Measurements from ENCODE around the gene RMP24.

Gene RMP24

GRCh38 chr18:35971661-35972196, 750 bp upstream of the RMP24 start:
- no TSS peak for BruUV-seq (replicated peaks)
- ATAC-seq (ENCODE audit: low read depth), result peak; percentile 19

More at GRCh38 chr18:35971661-35972196, 750 bp upstream of the RMP24 start:
- Histone ChIP-seq H2AFZ (replicated peaks; ENCODE audit: low read length, poor library complexity) (peak overlapping the region; percentile 99), H2BK5ac (ENCODE audit: low read depth, low read length, poor library complexity, severe bottlenecking) (peak overlapping the region; percentile 76), H3K14ac (replicated peaks; ENCODE audit: low read depth, low read length) (peak overlapping the region; percentile 49; the same call in 1 of the 2 replicates), H3K4ac (ENCODE audit: low read depth, low read length) (peak overlapping the region; percentile 2; the same call in 1 of the 2 replicates), H3K18ac (ENCODE audit: low read depth, low read length) (no peak overlapping the region), H4K5ac (ENCODE audit: low read depth, low read length) (peak overlapping the region; percentile 79; the same call in 1 of the 2 replicates), H3K36me3 (ENCODE audit: control insufficient read depth, insufficient read depth, low read length) (peaks cover 3% of the 10 kb centered on the region), H2BK15ac (ENCODE audit: low read depth, low read length) (no peak overlapping the region), H4K20me1 (ENCODE audit: insufficient read depth, low read length) (no peaks in the 10 kb centered on the region; the same call in 1 of the 2 replicates), H3K23ac (ENCODE audit: low read depth, low read length) (peak overlapping the region; percentile 19; the same call in 1 of the 2 replicates), H3K4me3 (ENCODE audit: insufficient read depth, low read depth, low read length) (peak overlapping the region; percentile 91), H2AK9ac (replicated peaks; ENCODE audit: low read depth, low read length, poor library complexity) (no peak overlapping the region), H3K79me1 (ENCODE audit: low read depth in 1 of 2, low read length in 2 of 2) (peaks cover 23 to 28% of the 10 kb centered on the region in 2 experiments), H2BK20ac (ENCODE audit: low read depth, low read length) (no peak overlapping the region), H3K4me1 (ENCODE audit: control insufficient read depth, insufficient read depth, low read length) (peaks cover 5% of the 10 kb centered on the region), H3K27me3 (ENCODE audit: control insufficient read depth, insufficient read depth, low read length) (no peaks in the 10 kb centered on the region), H3K56ac (ENCODE audit: extremely low read depth, insufficient read depth, low read length) (0 out of 2 replicates have a peak overlapping the region, but pooled peaks have one; percentile 59), H3K27ac (ENCODE audit: insufficient read depth, low read length) (peak overlapping the region; percentile 85), H3K9me3 (ENCODE audit: control insufficient read depth, insufficient read depth, low read length) (no peaks in the 10 kb centered on the region), H3K9me1 (ENCODE audit: insufficient read depth, low read length) (no peaks in the 10 kb centered on the region), H3K4me2 (ENCODE audit: low read depth, low read length) (peak overlapping the region; percentile 94), H2AK5ac (ENCODE audit: low read depth, low read length) (no peak overlapping the region), H4K91ac (ENCODE audit: insufficient read depth, low read depth, low read length) (no peak overlapping the region), H2BK120ac (ENCODE audit: low read depth, low read length) (no peak overlapping the region), H3K9ac (ENCODE audit: low read depth, low read length) (peak overlapping the region; percentile 86), H4K8ac (ENCODE audit: low read depth in 2 of 2, low read length in 2 of 2) (peak overlapping the region; percentile 73 to 89)
- intact Hi-C loops (cut with micrococcal nuclease), result loop anchor here (1.0 kb wide), 1 partner anchor 215 kb away; no protein-coding TSS in a partner anchor
- DNase-seq, result no peak
- ChIA-PET POLR2A (ENCODE audit: unreplicated experiment) (interaction anchor here (0.6 to 0.7 kb wide), 2 partner anchors 252 to 358 kb away, joined by 7 to 10 read pairs; no protein-coding TSS in a partner anchor), CTCF (no interaction called here)
- in situ Hi-C loops (cut with MboI; ENCODE audit: low sequenced_read_pairs), result loop anchor here (25.0 kb wide), 2 partner anchors 584 to 734 kb away; partner anchors contain the start of genes ZNF396 and ZNF397
- 0 out of 2 replicates have a peak, but pooled peaks have one; percentile 34 for TF ChIP-seq CEBPB (IDR thresholded peaks at IDR 0.05; ENCODE audit: low read depth, low read length)
- TF ChIP-seq NFE2L2 (IDR thresholded peaks at IDR 0.05; ENCODE audit: low read depth, low read length), result no peak
- TF ChIP-seq MAZ (IDR thresholded peaks at IDR 0.05; ENCODE audit: borderline replicate concordance, low read depth, low read length), result no peak
- 33% methylated on average over 3 of the region's 15 CpGs; no CpG with 5 or more reads in 1 of the 2 experiments for WGBS, 2 experiments (ENCODE audit: extremely low coverage in 2 of 2, insufficient read length in 1 of 2)
- dilution Hi-C loops (cut with HindIII; ENCODE audit: low sequenced_read_pairs, unreplicated experiment), result no loop called here

All from IMR-90 (cell line).